Kidney (tissue), 14 donors: ENCODE data around the gene DACT2. TPM values are rescaled to one million over a fixed set of nuclear protein-coding genes. Genes with fewer than 3 reads are reported as not detected.

Experiments used
- DNase-seq, 5 donors: peaks; one replicate each; pipeline ENCODE4 v3.0.0-alpha.2; 2013 to 2020
- FAIRE-seq: peaks from 2 replicates; lab custom pipeline; 2012; peaks lifted over from hg19 to GRCh38; lab: Jason Lieb, UNC
- H3K27ac ChIP-seq, 2 donors: one replicate each; pipeline ENCODE4 v1.7.0; 2013; ENCODE audit warnings: low read depth in 2 of 2, low read length in 2 of 2, inconsistent platforms in 1 of 2
- H3K27me3 ChIP-seq: one replicate; pipeline ENCODE4 v1.7.1; 2013; ENCODE audit warnings: low read length, inconsistent platforms; ENCODE audit not compliant: control insufficient read depth, insufficient read depth
- H3K36me3 ChIP-seq, 3 donors: one replicate each; pipeline versions ENCODE4 v1.7.0 to v1.7.1; 2013; ENCODE audit warnings: low read length in 3 of 3, control low read depth in 1 of 3, inconsistent platforms in 1 of 3; ENCODE audit not compliant: insufficient read depth in 3 of 3, control insufficient read depth in 2 of 3
- H3K4me1 ChIP-seq, 3 donors: one replicate each; pipeline versions ENCODE4 v1.7.0 to v1.7.1; 2013; ENCODE audit warnings: low read length in 3 of 3, inconsistent platforms in 1 of 3, low read depth in 1 of 3; ENCODE audit not compliant: control insufficient read depth in 2 of 3, insufficient read depth in 2 of 3
- H3K4me3 ChIP-seq, 3 donors: one replicate each; pipeline versions ENCODE4 v1.7.0 to v1.8.1; 2013; ENCODE audit warnings: low read length in 3 of 3, control low read depth in 1 of 3, inconsistent platforms in 1 of 3
- H3K9ac ChIP-seq, 3 donors: one replicate each; pipeline versions ENCODE4 v1.7.0 to v1.7.1; 2013; ENCODE audit warnings: low read length in 3 of 3, control low read depth in 1 of 3, inconsistent platforms in 1 of 3
- H3K9me3 ChIP-seq, 3 donors: one replicate each; pipeline versions ENCODE4 v1.7.0 to v1.7.1; 2013; ENCODE audit warnings: low read length in 3 of 3, control low read depth in 1 of 3, inconsistent platforms in 1 of 3; ENCODE audit not compliant: control insufficient read depth in 2 of 3, insufficient read depth in 1 of 3
- intact Hi-C: fragments of 100-400 bp; cut with DNase I; formaldehyde crosslinking; loops from one replicate; pipeline ENCODE4 v1.11.1; 2022
- polyA plus RNA-seq: library from polyadenylated mRNA; stranded (reverse); fragments of 350-450 nt; fragmentation: Illumina TruSeq; extraction: RNeasy Lipid Tissue Mini Kit (QIAGEN cat#74804); gene quantifications from one replicate; pipeline ENCODE4 v1.2.3, GENCODE V29; 2014; ENCODE audit warnings: low read depth, low replicate concordance; ENCODE audit not compliant: insufficient read depth
- total RNA-seq: library from RNA; stranded (reverse); fragmentation: NEBNext Ultra II Directional; extraction: Animal tissue kit (Norgen Biotek cat#: 25700); gene quantifications from one replicate; pipeline ENCODE4 v1.2.1, GENCODE V29; 2021
- TF ChIP-seq, protein P1 (sequence below): IDR thresholded peaks from 3 replicates; pipeline ENCODE4 v1.5.1; 2012; ENCODE audit warnings: mild to moderate bottlenecking, moderate library complexity, borderline replicate concordance; ENCODE audit not compliant: insufficient read depth; ENCODE audit errors: extremely low read depth
- donor health status: control.
- donor health status: control.
- donor health status: control.
- donor health status: control.
- donor health status: control.
- donor health status: DM: yes; HTN: yes; CAD: no.
- donor health status: Normal renal cell carcinoma (clear cell type).

The DACT2 gene
- total and polyA plus RNA-seq, 2 donors from 2014 or later = 4.8 to 5.0 TPM

- intact Hi-C loops = no loop called here
- peak in 1 of 5 donors; percentile 31 for DNase-seq
Observed at GRCh38 chr6:168365422-168366165, 46.0 kb upstream of the DACT2 start.

DNA sequence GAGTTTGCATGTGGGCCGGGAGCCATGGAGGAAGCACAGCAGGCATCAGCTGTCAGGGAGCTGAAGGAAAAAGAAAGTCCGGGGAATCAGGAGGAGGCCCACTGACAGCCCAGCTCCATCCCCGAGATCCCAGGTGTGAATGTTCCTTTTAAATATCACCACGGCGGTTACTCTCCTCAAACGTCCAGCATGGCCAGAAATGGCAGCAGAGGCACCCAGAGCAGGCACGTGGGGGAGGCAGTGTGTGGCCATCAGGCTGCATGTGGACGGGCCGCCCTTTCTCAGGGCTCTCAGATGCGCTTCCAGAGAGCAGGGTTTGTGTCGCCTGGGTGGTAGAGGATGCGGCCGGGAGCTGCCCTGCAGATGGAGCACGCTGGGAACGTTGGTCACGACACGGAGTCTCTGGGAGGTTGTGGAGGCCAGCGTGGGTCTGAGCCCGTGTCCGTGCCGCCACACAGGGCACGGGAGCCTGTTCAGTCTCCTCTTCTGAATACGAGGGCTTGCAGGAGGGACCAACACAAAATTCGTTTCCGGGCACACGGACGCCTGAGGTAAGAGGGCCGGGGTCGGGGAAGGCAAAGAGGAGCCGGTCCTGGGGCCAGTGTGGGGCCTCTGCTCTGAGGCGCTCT is 45.3 kb upstream of the DACT2 start:
- Histone ChIP-seq H3K4me1 (no peaks in the 10 kb centered on the region), H3K9ac (no peak overlapping the region), H3K4me3 (no peak overlapping the region), H3K9me3 (peaks cover 0 to 7% (median 0%) of the 10 kb centered on the region in 3 donors), H3K27me3 (no peaks in the 10 kb centered on the region), H3K27ac (no peak overlapping the region), H3K36me3 (no peaks in the 10 kb centered on the region)
- intact Hi-C loops = no loop called here
- TF ChIP-seq, protein P1, sequence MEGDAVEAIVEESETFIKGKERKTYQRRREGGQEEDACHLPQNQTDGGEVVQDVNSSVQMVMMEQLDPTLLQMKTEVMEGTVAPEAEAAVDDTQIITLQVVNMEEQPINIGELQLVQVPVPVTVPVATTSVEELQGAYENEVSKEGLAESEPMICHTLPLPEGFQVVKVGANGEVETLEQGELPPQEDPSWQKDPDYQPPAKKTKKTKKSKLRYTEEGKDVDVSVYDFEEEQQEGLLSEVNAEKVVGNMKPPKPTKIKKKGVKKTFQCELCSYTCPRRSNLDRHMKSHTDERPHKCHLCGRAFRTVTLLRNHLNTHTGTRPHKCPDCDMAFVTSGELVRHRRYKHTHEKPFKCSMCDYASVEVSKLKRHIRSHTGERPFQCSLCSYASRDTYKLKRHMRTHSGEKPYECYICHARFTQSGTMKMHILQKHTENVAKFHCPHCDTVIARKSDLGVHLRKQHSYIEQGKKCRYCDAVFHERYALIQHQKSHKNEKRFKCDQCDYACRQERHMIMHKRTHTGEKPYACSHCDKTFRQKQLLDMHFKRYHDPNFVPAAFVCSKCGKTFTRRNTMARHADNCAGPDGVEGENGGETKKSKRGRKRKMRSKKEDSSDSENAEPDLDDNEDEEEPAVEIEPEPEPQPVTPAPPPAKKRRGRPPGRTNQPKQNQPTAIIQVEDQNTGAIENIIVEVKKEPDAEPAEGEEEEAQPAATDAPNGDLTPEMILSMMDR = no peak
- DNase-seq = peak in 1 of 5 donors; percentile 32
- no peak for FAIRE-seq

More at GRCh38 chr6:168365422-168366165, 46.0 kb upstream of the DACT2 start:
- Histone ChIP-seq H3K27me3 (no peaks in the 10 kb centered on the region), H3K9me3 (peaks cover 0 to 7% (median 0%) of the 10 kb centered on the region in 3 donors), H3K4me3 (no peak overlapping the region), H3K36me3 (no peaks in the 10 kb centered on the region), H3K27ac (no peak overlapping the region), H3K9ac (no peak overlapping the region), H3K4me1 (no peaks in the 10 kb centered on the region)
- TF ChIP-seq, protein P1 = no peak
- no peak for FAIRE-seq

DNA sequence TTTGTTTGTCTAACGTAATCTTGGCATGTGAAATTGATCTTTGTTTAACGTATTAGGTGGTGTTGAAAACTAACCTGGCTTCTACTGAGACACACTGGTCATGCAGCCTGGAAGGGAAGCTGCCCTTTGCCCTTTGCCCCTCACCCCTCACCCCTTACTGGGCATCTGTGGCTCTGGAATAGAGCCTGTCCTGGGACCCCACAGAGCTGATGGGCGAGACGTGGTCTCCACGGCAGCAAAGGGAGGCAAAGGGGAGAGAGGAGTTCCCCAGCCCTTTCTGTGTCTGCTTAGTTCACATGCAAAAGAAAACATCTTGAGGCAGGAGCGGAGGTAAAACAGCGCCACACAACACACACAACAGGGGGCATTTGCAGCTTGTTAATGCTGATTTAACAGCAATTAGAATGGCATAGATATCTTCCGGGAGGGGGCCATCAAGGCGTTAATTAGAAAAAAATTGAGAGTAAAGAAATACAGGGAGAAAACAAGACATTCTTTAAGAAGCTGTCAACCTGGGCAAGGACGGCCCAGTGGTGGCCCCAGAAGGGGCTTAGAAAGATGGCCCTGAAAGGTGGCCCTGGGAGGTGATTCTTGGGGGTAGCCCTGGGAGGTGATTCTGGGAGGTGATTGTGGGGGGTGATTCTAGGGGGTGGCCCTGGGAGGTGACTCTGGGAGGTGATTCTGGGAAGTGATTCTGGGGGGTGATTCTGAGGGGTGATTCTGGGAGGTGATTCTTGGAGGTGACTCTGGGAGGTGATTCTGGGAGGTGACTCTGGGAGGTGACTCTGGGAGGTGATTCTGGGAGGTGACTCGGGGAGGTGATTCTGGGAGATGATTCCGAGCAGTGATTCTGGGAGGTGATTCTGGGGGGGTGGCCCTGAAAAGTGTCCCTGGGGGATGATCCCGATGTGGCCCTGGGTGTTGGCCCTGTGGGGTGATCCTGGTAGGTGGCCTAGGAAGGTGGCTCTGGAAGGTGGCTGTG is 44.5 kb upstream of the DACT2 start:
- Histone ChIP-seq H3K9ac (no peak overlapping the region), H3K36me3 (no peaks in the 10 kb centered on the region), H3K27me3 (no peaks in the 10 kb centered on the region), H3K27ac (no peak overlapping the region), H3K9me3 (peaks cover 0 to 7% (median 0%) of the 10 kb centered on the region in 3 donors), H3K4me1 (no peaks in the 10 kb centered on the region), H3K4me3 (no peak overlapping the region)
- peak in 1 of 5 donors; percentile 40 for DNase-seq
- TF ChIP-seq, protein P1 = no peak
- intact Hi-C loops = no loop called here
- no peak for FAIRE-seq
